Retinal pigment epithelial cell (primary cell): Measurements from ENCODE around the gene BMERB1.
"Not testable (repeated sequence)": the region's sequence is repeated elsewhere in the genome, so short reads cannot be mapped to it uniquely, and the experiment has no call there.

ENCODE experiments used
- DNase-seq: peaks from one replicate; pipeline ENCODE4 v3.0.0-alpha.2; 2010; ENCODE audit warnings: low read depth
- H3K4me3 ChIP-seq: 2 replicates; pipeline ENCODE4 v1.5.1; 2011; ENCODE audit warnings: mild to moderate bottlenecking, low read length, control low read depth, moderate library complexity
- CTCF ChIP-seq: conservative IDR thresholded peaks from 2 replicates; pipeline ENCODE4 v1.5.1; 2011; ENCODE audit warnings: low read depth, low read length, control low read depth, inconsistent platforms

Gene BMERB1

GRCh38 chr16:15566095-15566494 lies 131.7 kb downstream of the BMERB1 start:
- no peak for TF ChIP-seq CTCF
- no peak for DNase-seq
- no peak overlapping the region for H3K4me3 ChIP-seq

DNA sequence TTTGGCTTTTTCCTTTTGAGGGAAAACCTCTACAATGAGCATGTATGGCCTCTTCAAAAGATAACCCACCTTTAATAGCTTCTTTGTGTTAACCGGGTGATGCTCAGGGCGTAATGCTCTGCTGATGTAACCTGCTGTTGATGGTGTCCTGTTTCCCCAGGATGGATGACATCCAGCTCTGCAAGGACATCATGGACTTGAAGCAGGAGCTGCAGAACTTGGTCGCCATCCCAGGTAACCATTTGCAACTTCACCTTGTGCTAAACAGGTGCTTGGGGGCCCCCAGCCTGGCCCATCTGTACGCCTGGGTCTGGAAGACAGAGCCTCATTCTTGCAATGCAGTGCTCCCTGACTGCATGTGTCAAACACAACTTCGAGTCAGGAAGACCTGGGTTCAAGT lies 133.4 kb downstream of the BMERB1 start:
- no peak for TF ChIP-seq CTCF
- H3K4me3 ChIP-seq = no peak overlapping the region
- no peak for DNase-seq

DNA sequence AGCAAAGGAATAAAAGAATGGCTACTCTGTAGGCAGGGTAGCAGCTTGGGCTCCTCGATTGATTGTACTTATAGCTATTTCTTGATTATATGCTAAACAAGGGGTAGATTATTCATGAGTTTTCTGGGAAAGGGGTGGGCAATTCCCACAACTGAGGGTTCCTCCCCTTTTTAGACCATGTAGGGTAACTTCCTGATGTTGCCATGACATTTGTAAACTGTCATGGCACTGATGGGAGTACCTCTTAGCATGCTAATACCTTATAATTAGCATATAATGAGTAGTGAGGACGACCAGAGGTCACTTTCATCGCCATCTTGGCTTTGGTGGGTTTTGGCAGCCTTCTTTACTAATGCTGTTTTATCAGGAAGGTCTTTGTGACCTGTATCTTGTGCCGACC lies 136.3 kb downstream of the BMERB1 start:
- DNase-seq, H3K4me3 ChIP-seq: not testable (repeated sequence)

DNA sequence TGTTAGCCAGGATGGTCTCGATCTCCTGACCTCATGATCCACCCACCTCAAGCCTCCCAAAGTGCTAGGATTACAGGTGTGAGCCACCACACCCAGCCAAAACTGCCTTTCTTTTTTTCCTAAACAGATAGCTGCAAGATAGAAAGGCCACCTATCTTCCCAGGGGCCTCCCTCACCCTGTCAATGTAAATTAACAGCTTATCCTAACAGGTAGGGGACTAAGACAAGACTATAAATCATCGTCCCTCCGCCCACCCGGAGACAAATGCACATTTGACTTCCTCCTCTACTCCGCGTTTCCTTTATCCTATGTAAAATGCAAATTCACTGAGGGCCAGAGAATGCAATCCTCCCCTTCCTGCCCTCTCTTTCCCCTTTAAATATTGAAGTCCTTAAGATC lies 137.2 kb downstream of the BMERB1 start:
- no peak for TF ChIP-seq CTCF
- no peak overlapping the region for H3K4me3 ChIP-seq
- no peak for DNase-seq

- DNase-seq = no peak
- H3K4me3 ChIP-seq = no peak overlapping the region
Measured at GRCh38 chr16:15572329-15573001, 138.1 kb downstream of the BMERB1 start.

DNA sequence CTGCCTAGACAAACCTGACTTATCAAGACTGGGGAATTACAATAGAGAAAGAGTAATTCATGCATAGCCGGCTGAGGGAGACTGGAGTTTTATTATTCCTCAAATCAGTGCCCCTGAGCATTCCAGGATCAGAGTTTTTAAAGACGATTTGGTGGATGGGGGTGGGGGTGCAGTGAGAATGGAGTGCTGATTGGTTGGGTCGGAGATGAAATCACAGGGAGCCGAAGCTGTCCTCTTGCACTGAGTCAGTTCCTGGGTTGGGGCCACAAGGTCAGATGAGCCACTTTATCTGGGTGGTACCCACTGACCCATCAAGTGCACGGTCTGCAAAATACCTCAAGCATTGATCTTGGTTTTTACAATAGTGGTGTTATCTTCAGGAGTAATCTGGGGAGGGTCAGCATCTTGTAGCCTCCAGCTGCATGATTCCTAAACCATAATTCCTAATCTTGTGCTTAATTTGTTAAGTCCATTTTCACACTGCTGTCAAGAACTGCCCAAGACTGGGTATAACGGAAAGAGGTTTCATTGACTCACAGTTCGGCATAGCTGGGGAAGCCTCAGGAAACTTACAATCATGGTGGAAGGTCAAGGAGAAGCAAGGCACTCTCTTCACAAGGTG lies 139.0 kb downstream of the BMERB1 start:
- DNase-seq = no peak
- H3K4me3 ChIP-seq = no peak overlapping the region
- TF ChIP-seq CTCF = no peak

More at GRCh38 chr16:15572329-15573001, 138.1 kb downstream of the BMERB1 start:
- no peak for TF ChIP-seq CTCF

DNA sequence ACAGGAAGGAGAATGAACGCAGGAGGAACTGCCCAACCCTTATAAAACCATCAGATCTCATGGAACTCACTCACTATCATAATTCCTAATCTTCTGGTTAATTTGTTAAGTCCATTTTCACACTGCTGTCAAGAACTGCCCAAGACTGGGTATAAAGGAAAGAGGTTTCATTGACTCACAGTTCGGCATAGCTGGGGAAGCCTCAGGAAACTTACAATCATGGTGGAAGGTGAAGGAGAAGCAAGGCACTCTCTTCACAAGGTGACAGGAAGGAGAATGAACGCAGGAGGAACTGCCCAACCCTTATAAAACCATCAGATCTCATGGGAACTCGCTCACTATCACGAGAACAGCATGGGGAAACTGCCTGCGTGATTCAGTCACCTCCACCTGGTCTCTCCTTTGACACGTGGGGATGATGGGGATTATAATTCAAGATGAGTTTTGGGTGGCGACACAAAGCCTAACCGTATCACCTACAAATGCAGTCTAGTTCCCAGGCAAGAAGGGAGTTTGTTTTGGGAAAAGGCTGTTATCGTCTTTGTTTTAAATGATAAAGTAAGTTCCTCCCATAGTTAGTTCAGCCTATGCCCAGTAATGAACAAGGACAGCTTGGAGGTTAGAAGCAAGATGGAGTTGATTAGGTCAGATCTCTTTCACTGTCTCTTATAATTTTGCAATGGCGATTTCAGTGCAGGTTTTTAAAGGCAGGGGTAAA lies 139.7 kb downstream of the BMERB1 start:
- not testable (repeated sequence) for DNase-seq, H3K4me3 ChIP-seq

DNA sequence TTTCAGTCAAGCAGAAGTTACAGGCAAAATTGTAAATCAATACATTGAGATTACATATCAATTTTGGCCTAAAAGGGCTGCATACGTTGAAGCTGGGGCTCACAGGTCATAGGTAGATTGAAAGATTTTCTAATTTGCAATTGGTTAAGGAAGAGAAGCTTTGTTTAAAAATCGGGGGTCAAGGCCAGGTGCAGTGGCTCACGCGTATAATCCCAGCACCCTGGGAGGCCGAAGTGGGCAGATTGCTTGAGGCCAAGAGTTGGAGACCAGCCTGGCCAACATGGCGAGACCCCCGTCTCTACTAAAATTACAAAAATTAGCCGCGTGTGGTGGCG lies 140.2 kb downstream of the BMERB1 start:
- no peak for TF ChIP-seq CTCF
- no peak overlapping the region for H3K4me3 ChIP-seq
- DNase-seq = no peak
